SU-DHL-6 (cell line): Measurements from ENCODE around the gene XRCC4.

Experiments
- EZH2phosphoT487 ChIP-seq: fragments of 200-600 bp; sonication (generic), shearing (Covaris generic); conservative IDR thresholded peaks from 2 replicates; pipeline ENCODE4 v1.6.1; 2018; ENCODE audit warnings: mild to moderate bottlenecking, antibody characterized with exemption, low read length, moderate library complexity, mixed read lengths
- TF ChIP-seq, protein P1 (sequence below): fragments of 200-600 bp; sonication (generic); IDR thresholded peaks from one replicate; pipeline ENCODE4 v1.5.1; 2017; ENCODE audit warnings: antibody characterized with exemption, mild to moderate bottlenecking, low read length, moderate library complexity; ENCODE audit not compliant: insufficient read depth, poor library complexity, severe bottlenecking

DNA sequence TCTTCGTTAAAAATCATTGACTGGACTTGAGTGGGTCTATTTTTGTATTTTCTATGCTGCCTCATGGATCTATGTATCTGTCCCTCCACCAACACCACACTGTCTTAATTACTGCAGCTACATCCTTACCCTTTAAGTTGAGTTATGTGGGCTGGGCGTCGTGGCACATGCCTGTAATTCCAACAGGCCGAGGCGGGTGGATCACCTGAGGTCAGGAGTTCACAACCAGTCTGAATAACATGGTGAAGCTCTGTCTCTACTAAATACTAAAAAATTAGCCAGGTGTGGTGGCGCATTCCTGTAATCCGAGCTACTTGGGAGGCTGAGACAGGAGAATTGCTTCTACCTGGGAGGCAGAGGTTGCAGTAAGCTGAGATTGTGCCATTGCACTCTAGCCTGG lies 48.2 kb downstream of the XRCC4 start:
- TF ChIP-seq, protein P1, sequence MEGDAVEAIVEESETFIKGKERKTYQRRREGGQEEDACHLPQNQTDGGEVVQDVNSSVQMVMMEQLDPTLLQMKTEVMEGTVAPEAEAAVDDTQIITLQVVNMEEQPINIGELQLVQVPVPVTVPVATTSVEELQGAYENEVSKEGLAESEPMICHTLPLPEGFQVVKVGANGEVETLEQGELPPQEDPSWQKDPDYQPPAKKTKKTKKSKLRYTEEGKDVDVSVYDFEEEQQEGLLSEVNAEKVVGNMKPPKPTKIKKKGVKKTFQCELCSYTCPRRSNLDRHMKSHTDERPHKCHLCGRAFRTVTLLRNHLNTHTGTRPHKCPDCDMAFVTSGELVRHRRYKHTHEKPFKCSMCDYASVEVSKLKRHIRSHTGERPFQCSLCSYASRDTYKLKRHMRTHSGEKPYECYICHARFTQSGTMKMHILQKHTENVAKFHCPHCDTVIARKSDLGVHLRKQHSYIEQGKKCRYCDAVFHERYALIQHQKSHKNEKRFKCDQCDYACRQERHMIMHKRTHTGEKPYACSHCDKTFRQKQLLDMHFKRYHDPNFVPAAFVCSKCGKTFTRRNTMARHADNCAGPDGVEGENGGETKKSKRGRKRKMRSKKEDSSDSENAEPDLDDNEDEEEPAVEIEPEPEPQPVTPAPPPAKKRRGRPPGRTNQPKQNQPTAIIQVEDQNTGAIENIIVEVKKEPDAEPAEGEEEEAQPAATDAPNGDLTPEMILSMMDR: no peak
- no peak for TF ChIP-seq EZH2phosphoT487
